HepG2 (cell line): ENCODE results near the gene RUNDC1. TPM values are rescaled to one million over a fixed set of nuclear protein-coding genes. Genes with fewer than 3 reads are reported as not detected.
A peak's percentile ranks its signal among the peaks of the same experiment; 100 is the strongest.

Source experiments
- ATAC-seq: fragments of 200-7000 bp; cut with Tn5 transposase; 3 replicates; pipeline ENCODE4 v1.9.1; 2020; ENCODE audit warnings: mild to moderate bottlenecking, moderate library complexity
- BruUV-seq: library from RNA; stranded (reverse); fragments of 400-500 nt; replicated peaks from 2 replicates; lab custom pipeline; 2021; lab: Mats Ljungman, UMichigan
- CTCF ChIA-PET: fragments of 300-600 bp; formaldehyde crosslinking; extraction: SDS; loops from one replicate; lab custom pipeline; 2021; ENCODE audit warnings: low total read pairs, inconsistent platforms, low intra/inter-chr PET ratio; lab: Yijun Ruan, JAX
- POLR2A ChIA-PET: fragments of 350-600 bp; sonication (Branson Sonifier 250); formaldehyde crosslinking; loops from one replicate; lab custom pipeline; 2020; ENCODE audit warnings: antibody characterized with exemption, inconsistent platforms; lab: Yijun Ruan, JAX
- DNase-seq: peaks from one replicate; pipeline ENCODE4 v3.0.0-alpha.2; 2015; ENCODE audit warnings: low spot score
- FAIRE-seq: peaks from 3 replicates; lab custom pipeline; 2011; peaks lifted over from hg19 to GRCh38; lab: Jason Lieb, UNC
- H2AFZ ChIP-seq: one replicate; pipeline ENCODE4 v1.6.1; 2011; ENCODE audit warnings: low read length, inconsistent platforms
- H3K27ac ChIP-seq: fragments of 300-600 bp; 3 replicates; pipeline ENCODE4 v1.8.0; 2011; ENCODE audit warnings: mixed run types, mild to moderate bottlenecking, mixed read lengths, low read length, inconsistent platforms; ENCODE audit not compliant: insufficient read depth; ENCODE audit errors: extremely low read length
- H3K27me3 ChIP-seq, 2 experiments: fragments of 200-600 bp in 1 of 2; 2 replicates in 1 of 2; 3 replicates in 1 of 2; pipeline versions ENCODE4 v1.6.0 to v1.8.0; 2011; ENCODE audit warnings: low read length in 2 of 2, mild to moderate bottlenecking in 2 of 2, moderate library complexity in 2 of 2, inconsistent platforms in 1 of 2; ENCODE audit not compliant: insufficient read depth in 2 of 2, control insufficient read depth in 1 of 2
- H3K36me3 ChIP-seq, 2 experiments: fragments of 200-600 bp in 1 of 2; replicated peaks in 1 of 2; 2 replicates in 1 of 2; 3 replicates in 1 of 2; pipeline versions ENCODE4 v1.5.1 to v1.8.0; 2011; ENCODE audit warnings: low read length in 2 of 2, inconsistent platforms in 1 of 2; ENCODE audit not compliant: insufficient read depth in 2 of 2, control insufficient read depth in 1 of 2
- H3K4me1 ChIP-seq: 2 replicates; pipeline ENCODE4 v1.5.1; 2012; ENCODE audit warnings: low read length, inconsistent platforms; ENCODE audit not compliant: insufficient read depth
- H3K4me2 ChIP-seq: 2 replicates; pipeline ENCODE4 v1.6.0; 2011; ENCODE audit warnings: low read depth, low read length, inconsistent platforms
- H3K4me3 ChIP-seq, 3 experiments: fragments of 200-600 bp in 1 of 3; sonication (generic), shearing (Covaris generic) in 1 of 3; replicated peaks in 1 of 3; 2 replicates each; pipeline ENCODE4 v1.5.1; 2011 to 2016; ENCODE audit warnings: low read length in 3 of 3, inconsistent platforms in 2 of 3, low read depth in 2 of 3, mild to moderate bottlenecking in 2 of 3, control low read depth in 1 of 3, mixed read lengths in 1 of 3; ENCODE audit not compliant: insufficient read depth in 1 of 3
- H3K79me2 ChIP-seq: one replicate; pipeline ENCODE4 v1.6.1; 2011; ENCODE audit warnings: low read length, inconsistent platforms; ENCODE audit not compliant: insufficient read depth
- H3K9ac ChIP-seq: 2 replicates; pipeline ENCODE4 v1.6.0; 2011; ENCODE audit warnings: mild to moderate bottlenecking, low read depth, low read length, inconsistent platforms; ENCODE audit not compliant: insufficient read depth
- H3K9me3 ChIP-seq: 2 replicates; pipeline ENCODE4 v1.5.1; 2012; ENCODE audit warnings: mild to moderate bottlenecking, low read length
- H4K20me1 ChIP-seq: 2 replicates; pipeline ENCODE4 v1.6.0; 2011; ENCODE audit warnings: inconsistent platforms, mild to moderate bottlenecking, low read length, moderate library complexity; ENCODE audit not compliant: insufficient read depth
- ASH2L ChIP-seq: fragments of 300-600, 200-600 bp; sonication (generic); IDR thresholded peaks from 2 replicates; pipeline ENCODE4 v1.7.0; 2017; ENCODE audit warnings: low read depth, mild to moderate bottlenecking, moderate library complexity, mixed read lengths, low read length; ENCODE audit not compliant: insufficient read length
- GABPA ChIP-seq, 2 experiments: IDR thresholded peaks; 2 replicates each; pipeline ENCODE4 v1.6.1; 2011 to 2016; ENCODE audit warnings: low read depth in 2 of 2, low read length in 1 of 2, missing biosample characterization in 1 of 2, missing genetic modification characterization in 1 of 2
- GMEB1 ChIP-seq: sonication (generic); formaldehyde crosslinking; IDR thresholded peaks from 2 replicates; pipeline ENCODE4 v1.5.1; 2020; ENCODE audit warnings: missing genetic modification reagents, mild to moderate bottlenecking, borderline replicate concordance
- HOXA3 ChIP-seq: sonication (generic); formaldehyde crosslinking; IDR thresholded peaks from 2 replicates; pipeline ENCODE4 v1.5.0; 2020; ENCODE audit warnings: missing genetic modification reagents
- KDM5B ChIP-seq: sonication (generic); formaldehyde crosslinking; IDR thresholded peaks from 2 replicates; pipeline ENCODE4 v1.4.0; 2020; ENCODE audit warnings: missing genetic modification reagents, mild to moderate bottlenecking, borderline replicate concordance
- MXD4 ChIP-seq: IDR thresholded peaks from 2 replicates; pipeline ENCODE4 v1.6.1; 2016; ENCODE audit warnings: mild to moderate bottlenecking, missing biosample characterization, missing genetic modification reagents
- MYC ChIP-seq: sonication (generic); formaldehyde crosslinking; IDR thresholded peaks from 2 replicates; pipeline ENCODE4 v1.9.0; 2021; ENCODE audit warnings: missing genetic modification reagents, borderline replicate concordance
- NONO ChIP-seq, 2 experiments: fragments of 450-650 bp in 1 of 2; sonication (generic) in 1 of 2; formaldehyde crosslinking in 1 of 2; IDR thresholded peaks in 1 of 2; conservative IDR thresholded peaks in 1 of 2; 2 replicates each; pipeline versions ENCODE4 v1.6.1 to v1.8.0; 2017 to 2022; ENCODE audit warnings: mild to moderate bottlenecking in 1 of 2, missing genetic modification reagents in 1 of 2, moderate library complexity in 1 of 2
- POLR2AphosphoS5 ChIP-seq: IDR thresholded peaks from 2 replicates; pipeline ENCODE4 v1.6.1; 2012; ENCODE audit warnings: low read depth, low read length
- SPEN ChIP-seq: sonication (generic); formaldehyde crosslinking; IDR thresholded peaks from 2 replicates; pipeline ENCODE4 v1.5.1; 2020; ENCODE audit warnings: low read depth, mild to moderate bottlenecking, missing genetic modification reagents
- TAF1 ChIP-seq: sonication (generic); formaldehyde crosslinking; IDR thresholded peaks from 2 replicates; pipeline ENCODE4 v1.4.0; 2020; ENCODE audit warnings: missing genetic modification reagents
- ZGPAT ChIP-seq: IDR thresholded peaks from 2 replicates; pipeline ENCODE4 v1.6.1; 2016; ENCODE audit warnings: mild to moderate bottlenecking
- ZNF274 ChIP-seq: sonication (generic); formaldehyde crosslinking; IDR thresholded peaks from 2 replicates; pipeline ENCODE4 v1.5.1; 2020; ENCODE audit warnings: mild to moderate bottlenecking, missing genetic modification reagents
- ZNF326 ChIP-seq: sonication (generic); formaldehyde crosslinking; IDR thresholded peaks from 2 replicates; pipeline ENCODE4 v1.4.0; 2020; ENCODE audit warnings: missing genetic modification reagents, borderline replicate concordance
- ZNF704 ChIP-seq: sonication (generic); formaldehyde crosslinking; IDR thresholded peaks from 2 replicates; pipeline ENCODE4 v1.8.1; 2023; ENCODE audit warnings: mild to moderate bottlenecking, inconsistent platforms, moderate library complexity, missing genetic modification reagents, borderline replicate concordance
- ZNF772 ChIP-seq: sonication (generic); formaldehyde crosslinking; IDR thresholded peaks from 2 replicates; pipeline ENCODE4 v1.5.0; 2020; ENCODE audit warnings: mild to moderate bottlenecking, missing genetic modification reagents
- ZNF782 ChIP-seq: sonication (generic); formaldehyde crosslinking; IDR thresholded peaks from 2 replicates; pipeline ENCODE4 v1.4.0; 2020; ENCODE audit warnings: missing genetic modification reagents, mild to moderate bottlenecking, borderline replicate concordance
- ZZZ3 ChIP-seq: sonication (generic); formaldehyde crosslinking; IDR thresholded peaks from 2 replicates; pipeline ENCODE4 v1.4.0; 2020; ENCODE audit warnings: missing genetic modification reagents, mild to moderate bottlenecking, borderline replicate concordance
- WGBS: methylation state at CpG from one replicate; pipeline ENCODE4 v1.1.6; 2017; ENCODE audit warnings: low lambda C conversion rate; 5-methylcytosine and 5-hydroxymethylcytosine counted together
- in situ Hi-C: cut with HindIII; loops from 2 replicates; pipeline ENCODE4 v1.10.0; 2017; ENCODE audit warnings: low pct_unique_long_range_greater_than_20kb; ENCODE audit not compliant: extremely low pct_ligation_motif_present
- intact Hi-C: fragments of 100-400 bp; cut with micrococcal nuclease; formaldehyde crosslinking; loops from one replicate; pipeline ENCODE4 v1.10.0; 2022; ENCODE audit not compliant: unreplicated experiment
- polyA plus RNA-seq, 8 experiments: library from polyadenylated mRNA; depleted of rRNA in 3 of 8; stranded (reverse) in 7 of 8; unstranded in 1 of 8; fragments of >200 nt; fragmentation: Illumina TruSeq in 4 of 8; extraction: Trizol in 4 of 8; gene quantifications; 2 replicates each; pipeline versions ENCODE4 v1.2.1 to v1.2.3, GENCODE V29; 2011 to 2016; ENCODE audit warnings: low read depth in 4 of 8, missing spikeins in 1 of 8, mixed read lengths in 1 of 8; ENCODE audit not compliant: insufficient read depth in 1 of 8
- total RNA-seq, 5 experiments: library from RNA; depleted of rRNA; stranded (reverse); fragments of >200 nt; fragmentation: Illumina TruSeq; extraction: Trizol; gene quantifications; 2 replicates each; pipeline ENCODE4 v1.2.3, GENCODE V29; 2016; ENCODE audit warnings: low read depth in 1 of 5

Gene RUNDC1
- total and polyA plus RNA-seq, 2 of the 13 experiments (the other 11 are each of a cell fraction or from before 2014, with no cell fraction given): 10.3 to 11.4 TPM

- FAIRE-seq (no peak), ATAC-seq (peak; percentile 83), DNase-seq (peak; percentile 70)
- 70% methylated on average over 43 of the region's 43 CpGs for WGBS
- in situ Hi-C loops: loop anchor here (10.0 kb wide), 1 partner anchor 60 kb away; the partner anchor contains the start of gene G6PC1
- H3K4me3 ChIP-seq: peak within 1 kb of the TSS; percentile 60 to 72 (median 63)
- peaks cover 19% of the 10 kb centered on the region for H3K4me1 ChIP-seq
- peak within 1 kb of the TSS; percentile 71 for H3K9ac ChIP-seq
- BruUV-seq: no TSS peak
- no peaks in the 10 kb centered on the region for H4K20me1 ChIP-seq
- peak within 1 kb of the TSS; percentile 54 for H3K4me2 ChIP-seq
- H3K27me3 ChIP-seq: no peaks in the 10 kb centered on the region
- no peaks in the 10 kb centered on the region for H3K79me2 ChIP-seq
- no peaks in the 10 kb centered on the region for H3K9me3 ChIP-seq
- peak within 1 kb of the TSS; percentile 44 for H3K27ac ChIP-seq
- peaks cover 9 to 12% of the 10 kb centered on the region in 2 experiments; a peak in 4 of 5 replicates for H3K36me3 ChIP-seq
- POLR2A ChIA-PET: interaction anchor here (0.5 to 0.8 kb wide), 3 partner anchors 9 to 351 kb away, joined by 3 to 6 read pairs (median 3); partner anchors contain the start of gene RPL27
- intact Hi-C loops: no loop called here
- CTCF ChIA-PET: no interaction called here
- no peak within 1 kb of the TSS for H2AFZ ChIP-seq
- TF ChIP-seq ZGPAT: peak; percentile 59
- no peak for TF ChIP-seq GABPA (IDR thresholded peaks at IDR 0.05; ENCODE audit: low read depth, low read length)
- 0 out of 2 replicates have a peak, but pooled peaks have one; percentile 21 for TF ChIP-seq GABPA (CRISPR knock-in tag; IDR thresholded peaks at IDR 0.05; ENCODE audit: low read depth)
- TF ChIP-seq ZNF782 (CRISPR knock-in tag): peak; percentile 59; the same call in 1 of the 2 replicates
- peak; percentile 26; the same call in 1 of the 2 replicates for TF ChIP-seq KDM5B (CRISPR knock-in tag)
- TF ChIP-seq ASH2L: peak; percentile 18
- peak; percentile 89 for TF ChIP-seq GMEB1 (CRISPR knock-in tag)
- TF ChIP-seq TAF1: peak; percentile 60
- TF ChIP-seq ZZZ3 (CRISPR knock-in tag): peak; percentile 60; the same call in 1 of the 2 replicates
- TF ChIP-seq MYC: peak; percentile 85; the same call in 1 of the 2 replicates
- peak; percentile 44; the same call in 1 of the 2 replicates for TF ChIP-seq SPEN (CRISPR knock-in tag)
- TF ChIP-seq ZNF772: no peak
- TF ChIP-seq ZNF326 (CRISPR knock-in tag): no peak
- TF ChIP-seq HOXA3 (CRISPR knock-in tag): peak; percentile 97
- TF ChIP-seq ZNF704 (CRISPR knock-in tag): 0 out of 2 replicates have a peak, but pooled peaks have one; percentile 32
- peak; percentile 46; the same call in 1 of the 2 replicates for TF ChIP-seq MXD4
- TF ChIP-seq NONO (IDR thresholded peaks at IDR 0.05): no peak
- TF ChIP-seq NONO (CRISPR knock-in tag; conservative IDR thresholded peaks at IDR 0.05): 0 out of 2 replicates have a peak, but pooled peaks have one; percentile 40
- peak; percentile 87 for TF ChIP-seq POLR2AphosphoS5
- peak; percentile 72; the same call in 1 of the 2 replicates for TF ChIP-seq ZNF274 (CRISPR knock-in tag)
These were observed 16.0 kb upstream of the RUNDC1 start, which contains the start of gene AARSD1 for GRCh38 chr17:42964161-42964932. TSS of gene AARSD1 (minus strand) at chr17:42964454. CDS start at chr17:42964440, 14 bp downstream.
